Hypothalamus (tissue), 51 donors: Measurements from ENCODE around the gene ZNF444.
"Not testable (repeated sequence)": the region's sequence is repeated elsewhere in the genome, so short reads cannot be mapped to it uniquely, and the experiment has no call there.

Experiments
- DNase-seq, 51 donors: peaks; one replicate each; lab custom pipeline; 2025; lab: John Stamatoyannopoulos, UW

ZNF444 gene

GRCh38 chr19:56142897-56143434 lies 1.9 kb downstream of the ZNF444 start:
- no peak for DNase-seq

GRCh38 chr19:56144376-56144775 lies 3.3 kb downstream of the ZNF444 start:
- DNase-seq, result no peak

GRCh38 chr19:56144831-56145230 lies 3.7 kb downstream of the ZNF444 start:
- DNase-seq, result no peak

- DNase-seq, result no peak
These were observed 4.6 kb downstream of the ZNF444 start for GRCh38 chr19:56145698-56146097.

- DNase-seq, result no peak
These were observed 5.8 kb downstream of the ZNF444 start for GRCh38 chr19:56146904-56147303.

GRCh38 chr19:56147307-56147706 lies 6.2 kb downstream of the ZNF444 start:
- no peak for DNase-seq

GRCh38 chr19:56148096-56148495 lies 7.0 kb downstream of the ZNF444 start:
- DNase-seq, result no peak

- not testable (repeated sequence) for DNase-seq
These were observed 8.0 kb downstream of the ZNF444 start for GRCh38 chr19:56148955-56149655.

GRCh38 chr19:56149656-56150038 lies 8.6 kb downstream of the ZNF444 start:
- DNase-seq, result no peak

GRCh38 chr19:56150358-56150757 lies 9.3 kb downstream of the ZNF444 start:
- DNase-seq, result no peak

GRCh38 chr19:56152644-56153043 lies 11.6 kb downstream of the ZNF444 start:
- no peak for DNase-seq

- DNase-seq, result no peak
These were observed 12.4 kb downstream of the ZNF444 start for GRCh38 chr19:56153507-56153906.

GRCh38 chr19:56155124-56155687 lies 14.1 kb downstream of the ZNF444 start:
- DNase-seq, result peak in 1 of 51 donors; percentile 8

- DNase-seq, result no peak
These were observed 15.7 kb downstream of the ZNF444 start for GRCh38 chr19:56156768-56157167.

GRCh38 chr19:56158170-56158757 lies 17.2 kb downstream of the ZNF444 start:
- DNase-seq, result no peak

- DNase-seq, result no peak
These were observed 18.0 kb downstream of the ZNF444 start for GRCh38 chr19:56159009-56159559.

GRCh38 chr19:56159622-56160271 lies 18.7 kb downstream of the ZNF444 start:
- DNase-seq, result no peak

GRCh38 chr19:56161534-56161933 lies 20.4 kb downstream of the ZNF444 start:
- no peak for DNase-seq

GRCh38 chr19:56162258-56162657 lies 21.2 kb downstream of the ZNF444 start:
- no peak for DNase-seq

GRCh38 chr19:56163097-56163496 lies 22.0 kb downstream of the ZNF444 start:
- DNase-seq, result no peak

GRCh38 chr19:56167064-56167578 lies 26.0 kb downstream of the ZNF444 start:
- no peak for DNase-seq
